K562 (cell line): ENCODE results near the gene VAT1L. TPM values are rescaled to one million over a fixed set of nuclear protein-coding genes. Genes with fewer than 3 reads are reported as not detected.
A peak's percentile ranks its signal among the peaks of the same experiment; 100 is the strongest.

Source experiments
- ATAC-seq: fragments of 200-7000 bp; cut with Tn5 transposase; 3 replicates; pipeline ENCODE4 v1.9.1; 2020; ENCODE audit warnings: moderate library complexity
- BruUV-seq: library from RNA; stranded (reverse); fragments of 400-500 nt; replicated peaks from 2 replicates; lab custom pipeline; 2021; lab: Mats Ljungman, UMichigan
- CTCF ChIA-PET: fragments of 300-600 bp; formaldehyde crosslinking; extraction: SDS; loops from one replicate; lab custom pipeline; 2021; ENCODE audit warnings: low intra/inter-chr PET ratio; lab: Yijun Ruan, JAX
- POLR2A ChIA-PET: fragments of 300-600, 350-650 bp; sonication (Branson Sonifier 250); formaldehyde crosslinking; extraction: SDS; loops from one replicate; lab custom pipeline; 2021; ENCODE audit warnings: antibody characterized with exemption, inconsistent platforms; lab: Yijun Ruan, JAX
- DNase-seq, 4 experiments: peaks; one replicate each; pipeline versions ENCODE4 v3.0.0 to v3.0.0-alpha.2; 2011 to 2018; ENCODE audit warnings: low spot score in 3 of 4, mixed read lengths in 3 of 4; ENCODE audit errors: extremely low read depth in 1 of 4
- FAIRE-seq: peaks from 2 replicates; lab custom pipeline; 2011; peaks lifted over from hg19 to GRCh38; lab: Jason Lieb, UNC
- H2AFZ ChIP-seq: 2 replicates; pipeline ENCODE4 v1.6.0; 2011; ENCODE audit warnings: low read depth, low read length, control low read depth, inconsistent platforms
- H3K27ac ChIP-seq: fragments of 200-600 bp; 3 replicates; pipeline ENCODE4 v1.8.0; 2011; ENCODE audit warnings: low read depth, mild to moderate bottlenecking, control low read depth, inconsistent platforms, low read length, moderate library complexity, mixed read lengths; ENCODE audit errors: extremely low read depth
- H3K27me3 ChIP-seq, 2 experiments: fragments of 300-600 bp in 1 of 2; 2 replicates in 1 of 2; 3 replicates in 1 of 2; pipeline versions ENCODE4 v1.6.0 to v1.8.0; 2011; ENCODE audit warnings: inconsistent platforms in 2 of 2, low read length in 2 of 2, mild to moderate bottlenecking in 1 of 2, mixed read lengths in 1 of 2, moderate library complexity in 1 of 2; ENCODE audit not compliant: control insufficient read depth in 2 of 2, insufficient read depth in 2 of 2
- H3K36me3 ChIP-seq: fragments of 300-600 bp; 3 replicates; pipeline ENCODE4 v1.8.0; 2011; ENCODE audit warnings: mild to moderate bottlenecking, low read length, inconsistent platforms; ENCODE audit not compliant: control insufficient read depth, insufficient read depth
- H3K4me1 ChIP-seq, 2 experiments: fragments of 200-600 bp in 1 of 2; replicated peaks in 1 of 2; 2 replicates in 1 of 2; 3 replicates in 1 of 2; pipeline versions ENCODE4 v1.5.1 to v1.8.0; 2011; ENCODE audit warnings: inconsistent platforms in 2 of 2, low read length in 2 of 2, mild to moderate bottlenecking in 1 of 2, mixed read lengths in 1 of 2, moderate library complexity in 1 of 2; ENCODE audit not compliant: control insufficient read depth in 2 of 2, insufficient read depth in 2 of 2
- H3K4me2 ChIP-seq: 2 replicates; pipeline ENCODE4 v1.6.1; 2011; ENCODE audit warnings: low read length, control low read depth, inconsistent platforms, mixed read lengths; ENCODE audit not compliant: insufficient read depth
- H3K4me3 ChIP-seq: fragments of 200-600 bp; sonication (generic), shearing (Covaris generic); 2 replicates; pipeline ENCODE4 v1.5.1; 2016; ENCODE audit warnings: control low read depth, inconsistent platforms
- H3K79me2 ChIP-seq: fragments of 200-600 bp; 3 replicates; pipeline ENCODE4 v1.8.0; 2011; ENCODE audit warnings: low read length, inconsistent platforms; ENCODE audit not compliant: control insufficient read depth, insufficient read depth
- H3K9ac ChIP-seq, 2 experiments: 2 replicates each; pipeline versions ENCODE4 v1.6.0 to v1.6.1; 2011; ENCODE audit warnings: low read depth in 2 of 2, low read length in 2 of 2, control low read depth in 1 of 2, inconsistent platforms in 1 of 2, mild to moderate bottlenecking in 1 of 2, mixed read lengths in 1 of 2; ENCODE audit not compliant: insufficient read depth in 1 of 2
- H3K9me1 ChIP-seq: one replicate; pipeline ENCODE4 v1.6.0; 2011; ENCODE audit warnings: inconsistent platforms, mild to moderate bottlenecking, low read length, moderate library complexity; ENCODE audit not compliant: control insufficient read depth, insufficient read depth
- H3K9me3 ChIP-seq: replicated peaks from 2 replicates; pipeline ENCODE4 v1.5.1; 2011; ENCODE audit warnings: low read depth, low read length, inconsistent platforms; ENCODE audit not compliant: control insufficient read depth, insufficient read depth
- H4K20me1 ChIP-seq: replicated peaks from 2 replicates; pipeline ENCODE4 v1.6.1; 2011; ENCODE audit warnings: low read length, inconsistent platforms, mixed read lengths; ENCODE audit not compliant: control insufficient read depth, insufficient read depth
- CHD7 ChIP-seq: fragments of 200-600 bp; sonication (generic); IDR thresholded peaks from one replicate; pipeline ENCODE4 v1.6.1; 2012; ENCODE audit warnings: mild to moderate bottlenecking, low read depth, low read length, inconsistent platforms
- CTCF ChIP-seq, 3 experiments: IDR thresholded peaks in 2 of 3; conservative IDR thresholded peaks in 1 of 3; 2 replicates each; pipeline ENCODE4 v1.5.1; 2011 to 2012; ENCODE audit warnings: low read length in 3 of 3, mild to moderate bottlenecking in 3 of 3, control low read depth in 2 of 3, improper control_type of control experiment in 1 of 3, inconsistent platforms in 1 of 3, low read depth in 1 of 3, mixed read lengths in 1 of 3, moderate library complexity in 1 of 3; ENCODE audit not compliant: insufficient read depth in 2 of 3
- SIX5 ChIP-seq, 2 experiments: IDR thresholded peaks; 2 replicates each; pipeline ENCODE4 v1.6.1; 2011; ENCODE audit warnings: low read length in 2 of 2, borderline replicate concordance in 1 of 2, low read depth in 1 of 2, mild to moderate bottlenecking in 1 of 2, moderate library complexity in 1 of 2; ENCODE audit not compliant: insufficient read depth in 1 of 2
- TBP ChIP-seq: optimal IDR thresholded peaks from 2 replicates; pipeline ENCODE3; 2011; ENCODE audit warnings: low read depth, low read length, improper control_type of control experiment
- USF2 ChIP-seq: sonication (generic); formaldehyde crosslinking; IDR thresholded peaks from 2 replicates; pipeline ENCODE4 v1.5.0; 2020; ENCODE audit warnings: missing genetic modification reagents
- ZNF12 ChIP-seq: sonication (generic); formaldehyde crosslinking; IDR thresholded peaks from 2 replicates; pipeline ENCODE4 v1.4.0; 2020; ENCODE audit warnings: mild to moderate bottlenecking, missing genetic modification reagents
- ZNF41 ChIP-seq: fragments of 250-450 bp; sonication (Bioruptor Pico); conservative IDR thresholded peaks from 2 replicates; pipeline ENCODE4 v1.4.0; 2020; ENCODE audit warnings: mild to moderate bottlenecking
- WGBS: fragments of 100-300 bp; shearing (Covaris generic); methylation state at CpG from one replicate; pipeline ENCODE4 v1.1.6; 2016; ENCODE audit warnings: low coverage, mixed read lengths; ENCODE audit not compliant: insufficient coverage; ENCODE audit errors: missing lambda C conversion rate; 5-methylcytosine and 5-hydroxymethylcytosine counted together
- in situ Hi-C: fragments of 300-500 bp; cut with MboI; formaldehyde crosslinking; loops from 4 replicates; pipeline ENCODE4 v1.15.0; 2018; ENCODE audit warnings: inconsistent platforms, mixed read lengths
- intact Hi-C: fragments of 100-400 bp; cut with micrococcal nuclease; formaldehyde crosslinking; loops from 2 replicates; pipeline ENCODE4 v1.14.2; 2022
- polyA plus RNA-seq, 8 experiments: library from polyadenylated mRNA; depleted of rRNA in 4 of 8; stranded (reverse) in 5 of 8; unstranded in 3 of 8; fragments of >200 nt; fragmentation: Nextera tagmentation in 2 of 8; fragmentation: Illumina TruSeq in 1 of 8; extraction: Ambion mirVana in 2 of 8; extraction: Trizol in 1 of 8; gene quantifications; 2 replicates each; pipeline versions ENCODE4 v1.2.1 to v1.2.3, GENCODE V29; 2011 to 2014; ENCODE audit warnings: inconsistent platforms in 1 of 8, missing spikeins in 1 of 8
- total RNA-seq, 7 experiments: library from RNA; depleted of rRNA in 6 of 7; stranded (reverse); fragments of >200 nt in 6 of 7; fragmentation: Illumina TruSeq in 2 of 7; extraction: Trizol in 2 of 7; gene quantifications; 2 replicates each; pipeline versions ENCODE4 v1.2.1 to v1.2.3, GENCODE V29; 2011 to 2021; ENCODE audit warnings: low replicate concordance in 1 of 7

The VAT1L gene
- total and polyA plus RNA-seq, 9 of the 15 experiments (the other 6 are each of a cell fraction or from before 2014, with no cell fraction given) = 0.01 TPM; not detected in 8

- H3K9ac ChIP-seq = no peak overlapping the region
- H3K4me2 ChIP-seq = no peak overlapping the region
- intact Hi-C loops = no loop called here
- no TSS peak for BruUV-seq
- POLR2A ChIA-PET = no interaction called here
- H3K79me2 ChIP-seq = no peaks in the 10 kb centered on the region
- H3K36me3 ChIP-seq = no peaks in the 10 kb centered on the region
- H3K4me1 ChIP-seq = no peaks in the 10 kb centered on the region
- WGBS = 0% methylated on average over 9 of the region's 10 CpGs
- no peaks in the 10 kb centered on the region for H4K20me1 ChIP-seq
- no peak for FAIRE-seq
- TF ChIP-seq CHD7 = no peak
- no peak for TF ChIP-seq ZNF41
- no peak for TF ChIP-seq TBP
- 0 out of 6 replicates have a peak, but pooled peaks of 1 of the 3 experiments have one; percentile 6 for TF ChIP-seq CTCF (IDR thresholded peaks at IDR 0.05 in 2 of 3, conservative IDR thresholded peaks at IDR 0.05 in 1 of 3; ENCODE audit: insufficient read depth in 2 of 3, low read depth in 1 of 3, low read length in 3 of 3)
- no peak for TF ChIP-seq ZNF12 (CRISPR knock-in tag)
- TF ChIP-seq SIX5 (IDR thresholded peaks at IDR 0.05; ENCODE audit: borderline replicate concordance in 1 of 2, insufficient read depth in 1 of 2, low read depth in 1 of 2, low read length in 2 of 2) = no peak
- TF ChIP-seq USF2 (CRISPR knock-in tag) = no peak
- TF ChIP-seq, all 486 proteins: peak for 1
- Histone ChIP-seq H3K27me3 (no peaks in the 10 kb centered on the region; a peak in 1 of 5 replicates), H2AFZ (no peak overlapping the region), H3K9me1 (no peaks in the 10 kb centered on the region), H3K4me3 (no peak overlapping the region), H3K27ac (no peak overlapping the region), H3K9me3 (0 out of 2 replicates have a peak, but pooled peaks cover under 1% of the 10 kb centered on the region)
- in situ Hi-C loops = no loop called here
- DNase-seq (no peak), ATAC-seq (no peak)
- CTCF ChIA-PET = no interaction called here
Measured at GRCh38 chr16:77998350-77999023, 210.1 kb downstream of the VAT1L start.
